K562 (cell line): ENCODE measurements around the gene MRRF. TPM values are rescaled to one million over a fixed set of nuclear protein-coding genes. Genes with fewer than 3 reads are reported as not detected.

ENCODE experiments used
- ARID2 ChIP-seq: fragments of 450-650 bp; IDR thresholded peaks from 2 replicates; pipeline ENCODE4 v1.6.1; 2017; ENCODE audit warnings: antibody characterized with exemption, mild to moderate bottlenecking
- CBFB ChIP-seq: sonication (generic); formaldehyde crosslinking; IDR thresholded peaks from 2 replicates; pipeline ENCODE4 v1.4.0; 2020; ENCODE audit warnings: mild to moderate bottlenecking, missing genetic modification reagents
- CREM ChIP-seq: IDR thresholded peaks from 2 replicates; pipeline ENCODE4 v1.6.1; 2014; ENCODE audit warnings: antibody characterized with exemption, low read depth
- CTBP1 ChIP-seq: fragments of 450-650 bp; IDR thresholded peaks from 2 replicates; pipeline ENCODE4 v1.6.1; 2016; ENCODE audit warnings: borderline replicate concordance
- EP300 ChIP-seq: IDR thresholded peaks from 2 replicates; pipeline ENCODE4 v1.6.1; 2012; ENCODE audit warnings: low read length, improper control_type of control experiment
- HDGF ChIP-seq: fragments of 450-650 bp; IDR thresholded peaks from 2 replicates; pipeline ENCODE4 v1.6.1; 2016
- KDM4B ChIP-seq, 2 experiments: fragments of 450-650 bp in 1 of 2; sonication (generic) in 1 of 2; IDR thresholded peaks; 2 replicates each; pipeline ENCODE4 v1.6.1; 2016 to 2017; ENCODE audit warnings: borderline replicate concordance in 2 of 2, antibody characterized with exemption in 1 of 2, low read depth in 1 of 2, mild to moderate bottlenecking in 1 of 2
- KDM5B ChIP-seq: fragments of 200-600 bp; sonication (generic); IDR thresholded peaks from 2 replicates; pipeline ENCODE4 v1.6.1; 2012; ENCODE audit warnings: low read depth, mild to moderate bottlenecking, moderate library complexity, low read length, control low read depth, inconsistent platforms; ENCODE audit not compliant: insufficient replicate concordance
- MIER1 ChIP-seq: fragments of 450-650 bp; IDR thresholded peaks from 2 replicates; pipeline ENCODE4 v1.6.1; 2016; ENCODE audit warnings: antibody characterized with exemption, mild to moderate bottlenecking, low read depth
- NFIX ChIP-seq: fragments of 250-450 bp; sonication (Bioruptor Pico); IDR thresholded peaks from 2 replicates; pipeline ENCODE4 v1.4.0; 2020; ENCODE audit warnings: low read depth, mild to moderate bottlenecking, moderate library complexity
- PHB2 ChIP-seq: fragments of 450-650 bp; IDR thresholded peaks from 2 replicates; pipeline ENCODE4 v1.6.1; 2017; ENCODE audit warnings: low read depth
- PML ChIP-seq: IDR thresholded peaks from 2 replicates; pipeline ENCODE4 v1.6.1; 2012; ENCODE audit warnings: low read length, inconsistent platforms
- RAD21 ChIP-seq, 2 experiments: fragments of 250-450 bp in 1 of 2; fragments of 450-650 bp in 1 of 2; sonication (Bioruptor Pico) in 1 of 2; formaldehyde crosslinking in 1 of 2; IDR thresholded peaks in 1 of 2; conservative IDR thresholded peaks in 1 of 2; 2 replicates each; pipeline versions ENCODE4 v1.4.0 to v1.8.0; 2020 to 2022; ENCODE audit warnings: mild to moderate bottlenecking in 2 of 2, moderate library complexity in 1 of 2
- RAD51 ChIP-seq: fragments of 450-650 bp; IDR thresholded peaks from 2 replicates; pipeline ENCODE4 v1.7.1; 2016; ENCODE audit warnings: low read depth, mild to moderate bottlenecking, borderline replicate concordance
- SIN3A ChIP-seq, 2 experiments: fragments of 150-350 bp in 1 of 2; IDR thresholded peaks; 2 replicates each; pipeline ENCODE4 v1.6.1; 2011 to 2016; ENCODE audit warnings: borderline replicate concordance in 2 of 2, low read depth in 2 of 2, low read length in 2 of 2, mild to moderate bottlenecking in 2 of 2, moderate library complexity in 2 of 2; ENCODE audit not compliant: control insufficient read depth in 1 of 2
- STAT5A ChIP-seq: IDR thresholded peaks from 2 replicates; pipeline ENCODE4 v1.6.1; 2012; ENCODE audit warnings: low read length, inconsistent platforms, borderline replicate concordance
- TBP ChIP-seq: optimal IDR thresholded peaks from 2 replicates; pipeline ENCODE3; 2011; ENCODE audit warnings: low read depth, low read length, improper control_type of control experiment
- YY1 ChIP-seq, 3 experiments: IDR thresholded peaks; 2 replicates each; pipeline ENCODE4 v1.6.1; 2011; ENCODE audit warnings: low read length in 2 of 3, mild to moderate bottlenecking in 2 of 3, moderate library complexity in 2 of 3, borderline replicate concordance in 1 of 3, control low read depth in 1 of 3, low read depth in 1 of 3; ENCODE audit not compliant: insufficient read depth in 3 of 3, insufficient replicate concordance in 2 of 3, control insufficient read depth in 1 of 3, insufficient read length in 1 of 3; ENCODE audit errors: extremely low read depth in 1 of 3
- ZNF121 ChIP-seq: sonication (generic); formaldehyde crosslinking; conservative IDR thresholded peaks from 2 replicates; pipeline ENCODE4 v1.8.0; 2022; ENCODE audit warnings: missing genetic modification reagents
- ZNF24 ChIP-seq: fragments of 450-650 bp; IDR thresholded peaks from 2 replicates; pipeline ENCODE4 v1.6.1; 2016
- ZNF274 ChIP-seq: IDR thresholded peaks from 2 replicates; pipeline ENCODE4 v1.6.1; 2011; ENCODE audit warnings: low read depth, mild to moderate bottlenecking, low read length, moderate library complexity, borderline replicate concordance
- ZNF316 ChIP-seq: fragments of 450-650 bp; IDR thresholded peaks from 2 replicates; pipeline ENCODE4 v1.6.1; 2016
- ZNF384 ChIP-seq: IDR thresholded peaks from 2 replicates; pipeline ENCODE4 v1.6.1; 2012; ENCODE audit warnings: low read depth, low read length, improper control_type of control experiment
- ZNF644 ChIP-seq: fragments of 200-800 bp; sonication (Bioruptor generic); IDR thresholded peaks from 2 replicates; pipeline ENCODE4 v1.6.1; 2016; ENCODE audit warnings: low read depth, missing genetic modification characterization, missing compliant biosample characterization
- ZNF764 ChIP-seq: fragments of 250-450 bp; sonication (Bioruptor Pico); IDR thresholded peaks from 2 replicates; pipeline ENCODE4 v1.4.0; 2020; ENCODE audit warnings: low read depth, mild to moderate bottlenecking, moderate library complexity
- polyA plus RNA-seq, 8 experiments: library from polyadenylated mRNA; depleted of rRNA in 4 of 8; stranded (reverse) in 5 of 8; unstranded in 3 of 8; fragments of >200 nt; fragmentation: Nextera tagmentation in 2 of 8; fragmentation: Illumina TruSeq in 1 of 8; extraction: Ambion mirVana in 2 of 8; extraction: Trizol in 1 of 8; gene quantifications; 2 replicates each; pipeline versions ENCODE4 v1.2.1 to v1.2.3, GENCODE V29; 2011 to 2014; ENCODE audit warnings: inconsistent platforms in 1 of 8, missing spikeins in 1 of 8
- total RNA-seq, 7 experiments: library from RNA; depleted of rRNA in 6 of 7; stranded (reverse); fragments of >200 nt in 6 of 7; fragmentation: Illumina TruSeq in 2 of 7; extraction: Trizol in 2 of 7; gene quantifications; 2 replicates each; pipeline versions ENCODE4 v1.2.1 to v1.2.3, GENCODE V29; 2011 to 2021; ENCODE audit warnings: low replicate concordance in 1 of 7
- TF ChIP-seq, protein P1 (sequence below): fragments of 450-650 bp; IDR thresholded peaks from 2 replicates; pipeline ENCODE4 v1.6.1; 2016; ENCODE audit warnings: missing biosample characterization, missing genetic modification characterization
- TF ChIP-seq, protein P2 (sequence below): fragments of 200-800 bp; sonication (Bioruptor generic); IDR thresholded peaks from 2 replicates; pipeline ENCODE4 v1.6.1; 2017; ENCODE audit warnings: missing genetic modification characterization, missing compliant biosample characterization

MRRF gene
- total and polyA plus RNA-seq, 9 of the 15 experiments (the other 6 are each of a cell fraction or from before 2014, with no cell fraction given): 55.0 to 105 (median 81.2) TPM

DNA sequence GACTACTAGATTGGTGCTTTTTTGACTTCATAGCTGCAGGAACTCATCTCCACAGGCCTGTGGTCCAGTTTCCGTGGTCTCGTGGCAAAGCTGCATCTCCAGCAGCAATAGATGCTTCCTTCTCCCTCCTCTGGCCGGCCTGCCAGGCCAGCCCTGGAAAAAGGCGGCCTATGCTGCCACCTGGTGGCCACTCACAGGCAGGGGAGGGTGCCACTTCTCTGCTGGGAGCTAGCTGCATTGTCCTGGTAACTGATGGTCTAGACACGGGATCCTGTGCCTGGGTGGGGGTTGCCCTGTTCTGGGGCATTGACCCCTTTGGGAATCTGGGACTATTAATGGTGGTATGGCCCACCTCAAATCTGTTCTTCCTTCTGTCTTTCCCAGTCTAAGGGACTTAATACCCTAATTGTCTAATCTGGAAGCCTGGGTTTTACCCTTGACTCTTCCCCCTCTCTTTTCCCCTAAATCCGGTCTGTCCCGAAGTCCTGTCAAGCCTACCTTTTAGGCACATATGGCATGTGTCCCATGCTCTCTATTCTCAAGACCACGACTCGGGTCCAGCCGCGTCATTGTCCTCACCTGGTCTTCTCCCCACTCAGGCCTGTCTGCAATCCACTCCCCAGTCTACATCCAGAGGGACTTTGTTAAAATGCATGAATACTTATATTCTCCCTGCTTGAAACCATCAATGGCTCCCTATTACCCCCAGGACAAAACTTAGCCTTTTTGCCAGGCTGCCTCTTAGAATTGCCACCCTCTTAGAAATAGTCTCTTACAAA, 86.1 kb downstream of the MRRF start (continued):
- peak; percentile 78; the same call in 1 of the 2 replicates for TF ChIP-seq HDGF
- peak; percentile 85 for TF ChIP-seq ZNF121
- TF ChIP-seq PHB2: no peak
- TF ChIP-seq SIN3A (IDR thresholded peaks at IDR 0.05; ENCODE audit: borderline replicate concordance in 2 of 2, control insufficient read depth in 1 of 2, low read depth in 2 of 2, low read length in 2 of 2): no peak
- TF ChIP-seq, protein P1, sequence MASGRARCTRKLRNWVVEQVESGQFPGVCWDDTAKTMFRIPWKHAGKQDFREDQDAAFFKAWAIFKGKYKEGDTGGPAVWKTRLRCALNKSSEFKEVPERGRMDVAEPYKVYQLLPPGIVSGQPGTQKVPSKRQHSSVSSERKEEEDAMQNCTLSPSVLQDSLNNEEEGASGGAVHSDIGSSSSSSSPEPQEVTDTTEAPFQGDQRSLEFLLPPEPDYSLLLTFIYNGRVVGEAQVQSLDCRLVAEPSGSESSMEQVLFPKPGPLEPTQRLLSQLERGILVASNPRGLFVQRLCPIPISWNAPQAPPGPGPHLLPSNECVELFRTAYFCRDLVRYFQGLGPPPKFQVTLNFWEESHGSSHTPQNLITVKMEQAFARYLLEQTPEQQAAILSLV: no peak
- TF ChIP-seq KDM5B: no peak
- no peak for TF ChIP-seq ZNF274
- 0 out of 2 replicates have a peak, but pooled peaks have one; percentile 23 for TF ChIP-seq ZNF24
- 0 out of 4 replicates have a peak, but pooled peaks of 1 of the 2 experiments have one; percentile 37 for TF ChIP-seq KDM4B (IDR thresholded peaks at IDR 0.05; ENCODE audit: borderline replicate concordance in 2 of 2, low read depth in 1 of 2)
- TF ChIP-seq YY1 (IDR thresholded peaks at IDR 0.05; ENCODE audit: borderline replicate concordance in 1 of 3, control insufficient read depth in 1 of 3, extremely low read depth in 1 of 3, insufficient read depth in 3 of 3, insufficient read length in 1 of 3, insufficient replicate concordance in 2 of 3, low read depth in 1 of 3, low read length in 2 of 3): no peak
- TF ChIP-seq ZNF384: no peak
- no peak for TF ChIP-seq PML
- TF ChIP-seq, protein P2, sequence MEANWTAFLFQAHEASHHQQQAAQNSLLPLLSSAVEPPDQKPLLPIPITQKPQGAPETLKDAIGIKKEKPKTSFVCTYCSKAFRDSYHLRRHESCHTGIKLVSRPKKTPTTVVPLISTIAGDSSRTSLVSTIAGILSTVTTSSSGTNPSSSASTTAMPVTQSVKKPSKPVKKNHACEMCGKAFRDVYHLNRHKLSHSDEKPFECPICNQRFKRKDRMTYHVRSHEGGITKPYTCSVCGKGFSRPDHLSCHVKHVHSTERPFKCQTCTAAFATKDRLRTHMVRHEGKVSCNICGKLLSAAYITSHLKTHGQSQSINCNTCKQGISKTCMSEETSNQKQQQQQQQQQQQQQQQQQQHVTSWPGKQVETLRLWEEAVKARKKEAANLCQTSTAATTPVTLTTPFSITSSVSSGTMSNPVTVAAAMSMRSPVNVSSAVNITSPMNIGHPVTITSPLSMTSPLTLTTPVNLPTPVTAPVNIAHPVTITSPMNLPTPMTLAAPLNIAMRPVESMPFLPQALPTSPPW: peak; percentile 17; the same call in 1 of the 2 replicates
- TF ChIP-seq EP300: no peak
- TF ChIP-seq RAD51: no peak
- peak; percentile 43; the same call in 1 of the 2 replicates for TF ChIP-seq CREM
- peak; percentile 97 to 100 for TF ChIP-seq RAD21 (CRISPR knock-in tag; conservative IDR thresholded peaks at IDR 0.05 in 1 of 2, IDR thresholded peaks at IDR 0.05 in 1 of 2)
- TF ChIP-seq CTBP1: peak; percentile 76
- no peak for TF ChIP-seq ZNF316
- no peak for TF ChIP-seq ZNF764 (CRISPR knock-in tag)
- TF ChIP-seq ARID2: peak; percentile 98
- TF ChIP-seq NFIX (CRISPR knock-in tag): no peak
- no peak for TF ChIP-seq TBP
- no peak for TF ChIP-seq CBFB (CRISPR knock-in tag)
- TF ChIP-seq STAT5A: no peak
- no peak for TF ChIP-seq MIER1
- no peak for TF ChIP-seq ZNF644 (tag)
